Stimulated activated CD4-positive, alpha-beta T cell treated with anti-CD3 and anti-CD28 coated beads, Interleukin-2, amount 100 ng/mL, for 4 hours (primary cell): ENCODE measurements around the gene UFD1.

ENCODE experiments used
- DNase-seq: peaks from one replicate; pipeline ENCODE4 v3.0.0-alpha.2; 2020; ENCODE audit warnings: low read depth

The UFD1 gene, protein sequence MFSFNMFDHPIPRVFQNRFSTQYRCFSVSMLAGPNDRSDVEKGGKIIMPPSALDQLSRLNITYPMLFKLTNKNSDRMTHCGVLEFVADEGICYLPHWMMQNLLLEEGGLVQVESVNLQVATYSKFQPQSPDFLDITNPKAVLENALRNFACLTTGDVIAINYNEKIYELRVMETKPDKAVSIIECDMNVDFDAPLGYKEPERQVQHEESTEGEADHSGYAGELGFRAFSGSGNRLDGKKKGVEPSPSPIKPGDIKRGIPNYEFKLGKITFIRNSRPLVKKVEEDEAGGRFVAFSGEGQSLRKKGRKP

DNA sequence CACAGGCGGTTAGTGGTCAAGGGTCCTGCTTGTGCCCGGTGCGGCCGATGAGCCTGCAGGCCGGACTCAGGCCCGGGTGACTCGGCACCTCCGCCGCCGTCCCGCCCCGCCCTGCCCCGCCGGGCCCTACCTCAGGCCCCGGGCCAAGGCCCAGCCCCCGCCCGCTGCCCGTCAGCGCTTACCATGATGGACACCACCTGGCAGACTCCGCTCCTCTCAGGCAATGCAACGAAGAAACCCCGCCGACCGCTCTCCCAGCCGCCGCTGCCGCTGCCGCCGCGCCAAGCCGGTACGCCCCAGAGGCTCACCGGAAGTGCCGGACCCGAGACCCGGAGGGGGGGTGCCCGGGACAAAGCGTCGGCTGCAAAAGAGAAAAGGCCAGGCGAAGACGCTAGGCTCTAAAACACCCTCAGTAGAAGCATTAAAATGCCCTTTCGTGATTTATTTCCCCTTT, at the start of gene UFD1:
Gene UFD1, minus strand, starts transcription at position 293 of the 454 bp plus-strand sequence. Its CDS starts 108 bp downstream, at position 185.
- DNase-seq, result peak; percentile 54

DNA sequence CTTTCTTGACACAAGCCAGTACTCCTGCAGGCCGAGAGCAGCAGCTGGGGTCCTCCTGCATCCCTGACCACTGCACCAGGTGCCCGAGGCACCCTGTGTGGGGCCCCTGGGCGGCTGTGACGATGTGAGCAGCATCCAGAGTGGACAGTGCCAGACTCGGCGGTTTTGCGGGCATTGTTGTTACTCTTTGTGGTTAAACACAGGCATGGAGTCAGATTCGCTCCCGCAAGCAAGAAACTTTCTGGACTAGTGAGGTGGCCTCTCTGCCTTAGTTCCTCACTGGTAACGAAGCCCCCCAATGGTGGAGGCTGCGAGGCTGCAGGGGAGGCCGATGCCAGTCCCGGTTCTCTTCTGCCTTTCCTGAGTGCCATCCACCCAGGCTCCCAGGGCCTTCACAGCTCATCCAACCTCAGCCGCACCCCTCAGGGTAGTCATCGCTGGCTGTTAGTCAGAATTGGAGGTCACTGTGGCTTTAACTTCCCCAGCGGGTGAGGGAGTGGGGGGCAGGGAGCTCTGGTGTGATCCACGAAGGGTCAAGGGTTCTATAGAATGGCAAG, 48.9 kb upstream of the UFD1 start:
- no peak for DNase-seq

GRCh38 chr22:19527321-19527721, 48.3 kb upstream of the UFD1 start:
- DNase-seq, result no peak

GRCh38 chr22:19526702-19527111, 47.7 kb upstream of the UFD1 start:
- no peak for DNase-seq

DNA sequence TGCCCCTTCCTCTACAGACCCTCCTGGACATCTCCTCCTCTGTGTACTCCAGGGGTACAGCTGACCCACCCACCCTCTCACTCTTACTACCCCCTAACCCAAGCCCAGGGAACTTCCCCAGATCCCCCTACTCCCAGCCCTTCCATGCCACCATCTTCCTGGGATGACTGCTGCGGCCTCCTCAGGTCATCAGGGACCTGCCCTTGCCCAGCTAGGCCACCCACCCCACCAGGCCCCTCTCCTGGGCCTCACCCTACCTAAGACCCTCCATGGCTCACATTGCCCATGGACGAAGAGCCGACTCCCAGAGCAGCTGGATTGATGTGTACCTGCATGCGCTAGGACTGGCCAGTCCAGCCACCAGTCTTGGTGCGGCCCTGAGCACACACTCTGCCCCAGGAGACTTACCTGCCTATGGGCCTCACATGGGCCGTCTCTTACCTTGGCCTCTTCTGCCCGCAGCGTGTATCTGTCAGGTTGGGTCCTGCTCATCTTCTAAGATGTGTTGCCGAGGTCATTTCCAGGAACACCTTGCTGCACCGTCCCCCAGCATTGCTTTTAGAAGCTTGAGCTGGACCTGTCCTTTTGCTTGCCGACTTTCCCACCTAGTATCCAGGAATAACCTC, 47.2 kb upstream of the UFD1 start:
- no peak for DNase-seq

GRCh38 chr22:19525666-19526065, 46.7 kb upstream of the UFD1 start:
- DNase-seq, result no peak

DNA sequence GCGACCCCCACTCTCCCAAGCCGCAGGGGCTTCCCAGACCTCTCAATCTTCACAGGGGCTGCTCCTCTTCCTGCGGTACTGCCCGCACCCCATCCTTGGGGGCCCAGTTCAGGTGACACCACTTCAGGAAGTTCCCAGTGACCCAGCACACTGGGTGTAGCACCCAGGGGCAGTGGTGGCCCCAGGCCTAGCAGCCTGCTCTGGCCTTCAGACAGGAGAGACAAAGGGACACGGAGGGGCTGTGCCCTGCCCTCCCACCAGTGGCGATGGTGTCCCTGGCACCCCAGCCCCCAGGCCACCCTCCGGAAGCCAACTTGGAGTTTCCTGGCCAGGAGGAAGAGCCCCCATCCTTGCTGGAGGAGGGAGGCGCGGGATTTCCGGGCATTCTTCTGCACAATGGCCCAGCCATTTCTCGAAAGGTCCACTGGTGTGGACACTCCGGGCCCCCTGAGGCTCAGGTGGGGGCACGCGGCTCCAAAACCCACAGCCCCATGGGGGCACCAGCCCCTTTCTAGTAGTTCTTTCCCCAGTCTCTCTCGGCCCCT, 46.2 kb upstream of the UFD1 start:
- no peak for DNase-seq

DNA sequence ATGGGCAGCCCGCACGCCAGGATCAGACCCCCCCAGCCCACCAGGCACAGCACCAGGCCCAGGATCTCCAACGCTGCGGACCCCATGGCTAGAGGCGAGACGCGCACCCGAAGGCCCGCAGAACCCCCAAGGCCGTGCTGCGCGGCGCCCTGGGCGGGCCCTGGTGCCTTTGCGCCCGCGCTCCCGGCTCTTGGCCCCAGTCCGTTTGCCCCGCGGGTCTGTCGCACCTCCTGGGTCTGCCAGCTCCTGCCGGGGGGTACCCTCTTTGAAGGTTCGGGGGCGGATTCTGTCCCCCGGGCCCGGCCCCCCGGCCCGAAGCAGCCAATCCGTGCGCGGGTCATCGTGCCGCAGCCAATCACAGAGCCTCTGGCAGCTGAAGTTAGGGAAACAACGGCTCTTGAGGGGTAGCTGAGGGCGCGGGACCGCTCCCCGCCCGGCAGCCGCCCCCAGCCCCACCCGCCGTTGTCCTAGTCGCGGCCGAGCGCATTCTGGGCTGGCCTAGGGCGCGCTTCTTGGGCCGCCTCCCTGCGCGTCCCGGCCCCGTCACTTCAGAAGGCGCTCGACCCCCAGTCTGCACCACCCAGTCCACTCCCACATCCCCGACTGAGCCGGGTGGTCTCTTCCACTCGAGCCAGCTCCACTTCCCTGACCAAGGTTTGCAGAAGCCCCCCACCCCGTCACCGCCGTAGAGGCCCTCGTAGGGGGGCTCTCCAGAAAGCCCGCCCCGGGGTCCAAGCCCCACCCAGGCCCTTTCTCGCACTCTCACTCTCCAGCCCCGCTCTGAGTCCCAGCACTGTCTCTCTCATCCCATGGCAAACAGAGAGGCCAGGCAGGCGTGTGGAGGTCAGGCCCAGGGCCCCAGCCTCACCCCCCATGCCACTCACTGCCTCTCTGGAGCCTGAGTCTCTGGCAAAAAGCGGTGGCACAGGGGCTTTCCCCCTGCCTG, 45.5 kb upstream of the UFD1 start, which contains the start of gene CLDN5:
Gene CLDN5, minus strand, starts transcription at position 241 of the 946 bp plus-strand sequence. Its CDS starts 155 bp downstream, at position 86.
- DNase-seq, result no peak

DNA sequence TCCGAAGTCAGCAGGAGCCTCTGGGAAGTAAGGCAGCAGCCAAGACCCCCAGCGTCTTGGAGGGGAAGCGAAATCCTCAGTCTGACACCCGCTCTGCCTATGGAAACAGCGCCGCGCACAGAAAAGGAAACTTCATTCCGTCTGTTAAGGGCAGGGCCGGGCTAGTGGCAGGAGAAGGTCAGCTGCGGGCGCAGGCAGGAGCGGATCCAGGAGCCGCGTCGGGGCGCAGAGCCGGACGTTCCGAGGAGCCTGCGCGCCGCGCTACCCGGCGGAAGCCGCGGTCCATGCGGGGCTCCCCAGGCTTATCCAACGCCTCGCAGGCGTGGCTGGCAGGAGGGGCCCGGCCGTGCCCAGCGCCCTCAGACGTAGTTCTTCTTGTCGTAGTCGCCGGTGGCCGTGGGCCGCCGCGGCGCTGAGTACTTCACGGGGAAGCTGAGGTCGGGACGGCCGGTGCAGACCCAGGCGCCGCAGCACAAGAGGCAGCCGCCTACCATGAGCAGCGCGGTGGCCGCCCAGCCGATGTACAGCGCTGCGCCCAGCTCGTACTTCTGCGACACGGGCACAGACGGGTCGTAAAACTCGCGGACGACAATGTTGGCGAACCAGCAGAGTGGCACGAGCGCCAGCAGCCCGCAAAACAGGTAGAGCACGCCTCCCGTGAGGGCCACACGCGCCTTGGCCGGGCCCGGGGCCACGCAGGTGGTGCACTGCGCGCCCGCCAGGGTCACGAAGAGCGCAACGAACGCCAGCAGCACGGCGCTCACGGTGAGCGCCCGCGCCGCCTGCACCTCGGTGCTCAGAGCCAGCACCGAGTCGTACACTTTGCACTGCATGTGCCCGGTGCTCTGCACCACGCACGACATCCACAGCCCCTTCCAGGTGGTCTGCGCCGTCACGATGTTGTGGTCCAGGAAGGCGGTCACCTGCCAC, 44.5 kb upstream of the UFD1 start:
- no peak for DNase-seq

DNA sequence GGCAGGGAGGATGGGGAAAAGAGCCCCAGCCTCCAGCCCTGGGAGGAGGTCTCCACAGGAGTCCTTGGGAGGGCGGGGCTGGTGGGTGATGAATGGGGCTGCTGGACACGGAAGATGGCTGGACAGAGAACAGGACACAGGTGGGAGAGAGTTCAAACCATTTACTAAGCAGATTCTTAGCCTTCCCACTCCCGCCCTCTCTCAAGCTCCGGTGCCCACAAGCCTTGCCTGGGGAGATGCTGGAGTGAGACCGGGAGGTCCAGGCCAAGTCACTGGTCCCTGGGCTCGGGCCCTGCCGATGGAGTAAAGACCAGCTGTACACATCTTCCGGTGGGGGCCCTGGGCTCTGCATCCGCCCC, 43.9 kb upstream of the UFD1 start:
- DNase-seq, result no peak

DNA sequence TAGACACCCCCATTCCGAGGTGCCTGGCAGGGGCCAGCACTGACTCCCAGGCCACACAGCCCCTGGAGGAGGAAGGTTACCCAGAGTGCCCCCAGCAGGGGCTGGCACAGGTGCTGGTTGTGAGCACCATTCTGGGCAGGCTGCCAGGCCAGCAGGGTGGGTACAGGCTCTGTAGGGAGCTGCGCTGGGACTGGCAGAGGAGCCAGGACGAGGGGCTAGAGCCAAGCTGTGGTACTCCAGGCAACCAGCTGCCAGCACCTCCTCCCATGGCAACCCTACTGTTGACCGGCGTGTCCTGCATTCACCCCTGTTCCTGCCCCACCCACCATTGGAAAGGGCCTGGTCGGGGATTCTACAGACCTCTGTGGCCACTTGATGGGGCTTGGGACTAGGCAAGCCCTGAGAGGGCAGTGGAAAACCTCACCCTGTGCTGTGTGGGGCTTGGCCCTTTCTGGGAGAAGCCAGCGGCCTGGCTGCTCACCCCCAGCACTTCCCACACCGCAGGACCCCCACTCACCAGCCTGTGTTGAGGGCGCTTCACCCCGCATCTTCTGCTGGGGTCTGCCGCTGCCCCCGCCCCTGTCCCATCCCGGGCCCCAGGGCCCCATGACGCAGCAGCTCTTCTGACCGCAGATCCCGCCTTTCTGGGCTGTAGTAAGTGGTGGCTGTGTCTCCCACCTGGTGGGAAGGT, 43.3 kb upstream of the UFD1 start:
- DNase-seq, result no peak

- DNase-seq, result no peak
Measured at GRCh38 chr22:19520566-19521305, 41.7 kb upstream of the UFD1 start.

- DNase-seq, result no peak
Measured at GRCh38 chr22:19520007-19520406, 41.0 kb upstream of the UFD1 start.

DNA sequence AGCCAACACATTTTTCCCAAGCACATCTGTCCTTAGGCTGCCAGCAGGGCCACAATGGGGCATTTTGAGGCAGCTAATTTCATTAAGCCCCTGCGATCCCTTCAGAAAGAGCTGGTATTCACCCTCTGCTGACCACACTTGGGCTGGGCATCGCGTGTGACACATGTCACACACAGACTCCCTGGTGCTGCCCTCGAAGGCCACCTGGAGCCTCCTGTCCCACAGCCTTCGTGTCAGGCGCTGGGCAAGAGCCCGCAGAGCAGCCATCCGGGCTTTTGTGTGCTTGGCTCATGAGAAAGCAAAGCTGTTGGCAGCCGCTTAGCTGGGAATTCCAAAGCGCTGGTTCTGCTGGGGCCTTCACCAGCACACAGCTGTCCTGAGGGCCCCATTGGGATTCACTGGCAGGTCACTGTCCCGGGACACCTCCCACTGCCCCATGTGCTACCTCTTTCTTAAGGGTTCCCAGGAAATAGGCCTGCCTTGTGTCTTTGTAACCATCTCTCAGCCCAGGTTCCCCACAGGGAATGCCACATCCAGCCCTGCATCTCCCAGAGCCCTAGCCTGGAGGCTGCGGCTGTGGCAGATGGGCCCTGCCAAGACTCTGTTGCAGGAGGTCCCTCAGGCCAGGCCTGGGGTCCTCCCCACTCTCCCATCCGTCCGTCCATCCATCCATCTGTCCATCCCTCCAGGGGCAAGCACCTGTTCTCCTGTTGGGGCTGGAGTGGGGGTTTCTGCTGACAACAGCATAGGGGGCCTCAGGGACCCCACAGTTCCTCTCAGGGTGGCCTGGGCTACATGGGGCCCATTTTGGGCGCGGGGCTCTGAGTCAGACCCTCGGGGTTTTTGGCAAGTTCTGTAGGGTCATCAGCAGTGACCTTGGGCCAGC, 40.3 kb upstream of the UFD1 start:
- no peak for DNase-seq

DNA sequence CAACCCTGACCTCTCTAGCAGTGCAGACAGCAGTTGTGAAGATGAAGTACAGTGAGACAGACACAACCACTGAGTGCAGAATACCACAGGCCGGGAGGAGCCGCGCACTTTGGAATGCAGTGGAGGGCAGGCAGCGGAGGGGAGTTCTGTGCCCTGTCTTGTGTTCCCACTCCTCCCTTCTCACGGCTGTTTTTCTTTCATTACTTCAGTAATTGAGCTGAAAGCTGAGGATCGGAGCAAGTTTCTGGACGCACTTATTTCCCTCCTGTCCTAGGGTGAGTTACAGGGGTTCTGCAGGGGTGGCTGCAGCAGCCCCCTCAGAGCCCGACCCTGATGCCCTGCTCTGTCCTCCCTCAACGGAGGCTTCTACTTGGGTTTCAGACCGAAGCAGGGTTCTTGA, 39.6 kb upstream of the UFD1 start:
- no peak for DNase-seq

DNA sequence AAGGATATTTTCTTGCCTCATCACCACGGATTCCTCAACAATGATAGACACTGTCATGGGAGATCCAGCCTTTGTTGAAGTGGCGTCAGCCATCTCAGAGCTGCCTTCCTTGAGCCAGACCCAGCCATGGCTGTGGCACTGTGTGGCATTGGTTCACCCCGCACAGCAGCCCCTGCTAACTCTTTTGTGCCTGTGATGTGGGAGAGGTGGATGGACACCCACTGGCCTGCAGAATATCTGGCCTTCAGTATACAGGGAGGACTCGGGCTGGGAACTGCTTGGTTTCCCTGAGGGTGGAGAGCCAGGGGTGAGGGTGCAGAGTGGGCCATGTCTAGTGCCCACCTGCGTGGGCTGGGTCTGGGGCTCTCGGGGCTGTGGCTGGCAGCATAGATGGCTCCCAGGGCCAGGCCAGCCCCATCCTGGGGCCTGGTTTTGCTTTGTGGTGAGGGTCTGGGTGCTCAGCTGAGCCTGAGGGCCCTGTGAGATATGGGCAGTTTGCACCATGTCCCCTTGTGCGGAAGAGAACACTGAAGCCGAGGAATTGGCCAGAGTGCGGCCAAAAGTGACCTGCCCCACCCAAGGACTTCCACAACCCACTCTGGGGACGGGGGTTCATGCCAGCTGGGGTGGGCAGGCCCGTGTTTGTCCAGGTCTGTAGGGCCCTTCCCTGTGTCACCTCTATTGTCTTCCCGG, 39.1 kb upstream of the UFD1 start:
- no peak for DNase-seq

GRCh38 chr22:19517171-19517500, 38.1 kb upstream of the UFD1 start:
- no peak for DNase-seq
